Stimulated activated CD4-positive, alpha-beta T cell treated with anti-CD3 and anti-CD28 coated beads, Interleukin-12 subunit alpha, Interleukin-12 subunit beta, amount 100 ng/mL, for 48 hours (primary cell): ENCODE data around the gene MEF2B.
"Not testable (repeated sequence)": the region's sequence is repeated elsewhere in the genome, so short reads cannot be mapped to it uniquely, and the experiment has no call there.

Source experiments
- DNase-seq, 3 donors: peaks; one replicate each; pipeline ENCODE4 v3.0.0-alpha.2; 2020; ENCODE audit warnings: low read depth in 2 of 3, low spot score in 1 of 3

The MEF2B gene

GRCh38 chr19:19102566-19102965, 67.5 kb downstream of the MEF2B start:
- not testable (repeated sequence) for DNase-seq

GRCh38 chr19:19101540-19101939, 68.5 kb downstream of the MEF2B start:
- no peak for DNase-seq

GRCh38 chr19:19098703-19099632, 71.1 kb downstream of the MEF2B start:
- no peak for DNase-seq

- DNase-seq: no peak
Measured at GRCh38 chr19:19098084-19098702, 71.9 kb downstream of the MEF2B start.

- no peak for DNase-seq
Measured at GRCh38 chr19:19096641-19097627, 73.1 kb downstream of the MEF2B start.

GRCh38 chr19:19095691-19096090, 74.4 kb downstream of the MEF2B start:
- no peak for DNase-seq
